ENCODE results near the gene TIGD7. TPM values are rescaled to one million over a fixed set of nuclear protein-coding genes. Genes with fewer than 3 reads are reported as not detected.

Gene TIGD7
- total RNA-seq, 2 experiments from 2014 or later, result 1.5 to 1.7 TPM

- CTCF ChIA-PET, result no interaction called here
- Histone ChIP-seq H3K36me3 (ENCODE audit: insufficient read depth, low read length) (no peaks in the 10 kb centered on the region), H3K27me3 (ENCODE audit: control insufficient read depth in 1 of 2, insufficient read depth in 2 of 2, low read length in 2 of 2) (no peaks in the 10 kb centered on the region), H3K4me3 (ENCODE audit: low read length) (no peak overlapping the region), H3K27ac (ENCODE audit: low read depth in 1 of 2, low read length in 2 of 2) (no peak overlapping the region), H3K4me1 (ENCODE audit: insufficient read depth, low read length) (no peaks in the 10 kb centered on the region), H3K9me3 (ENCODE audit: control insufficient read depth in 1 of 2, insufficient read depth in 1 of 2, low read length in 2 of 2) (peaks cover 0 to 3% of the 10 kb centered on the region in 2 experiments)
- no peaks in the 10 kb centered on the region for H3K4me1 Mint-ChIP-seq (ENCODE audit: low read depth)
- no peaks in the 10 kb centered on the region for H3K27me3 Mint-ChIP-seq
- H3K4me3 Mint-ChIP-seq, result no peak overlapping the region
- DNase-seq (no peak), ATAC-seq (ENCODE audit: poor library complexity) (no peak)
- intact Hi-C loops (cut with DNase I, micrococcal nuclease), result no loop called here
- POLR2A ChIA-PET, result no interaction called here
- TF ChIP-seq CTCF (IDR thresholded peaks at IDR 0.05), result no peak
- H3K36me3 Mint-ChIP-seq (ENCODE audit: low read depth), result no peaks in the 10 kb centered on the region
- no peak overlapping the region for H3K27ac Mint-ChIP-seq
- H3K9me3 Mint-ChIP-seq, result no peaks in the 10 kb centered on the region
These were observed 42.4 kb upstream of the TIGD7 start for GRCh38 chr16:3347586-3347985.

GRCh38 chr16:3346041-3346440 is 40.8 kb upstream of the TIGD7 start:
- no peaks in the 10 kb centered on the region for H3K4me1 ChIP-seq (ENCODE audit: insufficient read depth, low read length)
- no peaks in the 10 kb centered on the region for H3K9me3 Mint-ChIP-seq
- H3K9me3 ChIP-seq (ENCODE audit: control insufficient read depth in 1 of 2, insufficient read depth in 1 of 2, low read length in 2 of 2), result no peaks in the 10 kb centered on the region
- H3K36me3 Mint-ChIP-seq (ENCODE audit: low read depth), result no peaks in the 10 kb centered on the region
- ChIA-PET CTCF (no interaction called here), POLR2A (no interaction called here)
- no peak for TF ChIP-seq CTCF (IDR thresholded peaks at IDR 0.05)
- H3K4me1 Mint-ChIP-seq (ENCODE audit: low read depth), result no peaks in the 10 kb centered on the region
- ATAC-seq (ENCODE audit: poor library complexity), result no peak
- no peak overlapping the region for H3K27ac Mint-ChIP-seq
- H3K27me3 ChIP-seq (ENCODE audit: control insufficient read depth in 1 of 2, insufficient read depth in 2 of 2, low read length in 2 of 2), result no peaks in the 10 kb centered on the region
- intact Hi-C loops (cut with DNase I, micrococcal nuclease), result no loop called here
- no peak overlapping the region for H3K4me3 ChIP-seq (ENCODE audit: low read length)
- no peaks in the 10 kb centered on the region for H3K36me3 ChIP-seq (ENCODE audit: insufficient read depth, low read length)
- no peak overlapping the region for H3K4me3 Mint-ChIP-seq
- H3K27me3 Mint-ChIP-seq, result no peaks in the 10 kb centered on the region
- DNase-seq, result no peak
- no peak overlapping the region for H3K27ac ChIP-seq (ENCODE audit: low read depth in 1 of 2, low read length in 2 of 2)

GRCh38 chr16:3328643-3329042 is 23.4 kb upstream of the TIGD7 start:
- Mint-ChIP-seq H3K27ac (no peak overlapping the region), H3K9me3 (peaks cover 10% of the 10 kb centered on the region), H3K4me1 (ENCODE audit: low read depth) (no peaks in the 10 kb centered on the region), H3K4me3 (no peak overlapping the region), H3K27me3 (no peaks in the 10 kb centered on the region), H3K36me3 (ENCODE audit: low read depth) (peaks cover 35% of the 10 kb centered on the region)
- DNase-seq (no peak), ATAC-seq (ENCODE audit: poor library complexity) (no peak)
- no peaks in the 10 kb centered on the region for H3K36me3 ChIP-seq (ENCODE audit: insufficient read depth, low read length)
- no peaks in the 10 kb centered on the region for H3K27me3 ChIP-seq (ENCODE audit: control insufficient read depth in 1 of 2, insufficient read depth in 2 of 2, low read length in 2 of 2)
- no peak overlapping the region for H3K4me3 ChIP-seq (ENCODE audit: low read length)
- CTCF ChIA-PET, result no interaction called here
- no peak overlapping the region for H3K27ac ChIP-seq (ENCODE audit: low read depth in 1 of 2, low read length in 2 of 2)
- intact Hi-C loops (cut with DNase I, micrococcal nuclease), result no loop called here
- peaks cover 2 to 29% of the 10 kb centered on the region in 2 experiments for H3K9me3 ChIP-seq (ENCODE audit: control insufficient read depth in 1 of 2, insufficient read depth in 1 of 2, low read length in 2 of 2)
- POLR2A ChIA-PET, result interaction anchor here (1.0 kb wide), 1 partner anchor 46 kb away, joined by 3 read pairs; the partner anchor contains the start of gene ZNF263
- TF ChIP-seq CTCF (IDR thresholded peaks at IDR 0.05), result no peak
- no peaks in the 10 kb centered on the region for H3K4me1 ChIP-seq (ENCODE audit: insufficient read depth, low read length)
